HEK293 (cell line): ENCODE data around the gene MMP15.

Experiments
- TCF7L2 ChIP-seq: IDR thresholded peaks from 2 replicates; pipeline ENCODE4 v1.6.1; 2011; ENCODE audit warnings: low read depth, mild to moderate bottlenecking, inconsistent platforms, low read length, moderate library complexity, borderline replicate concordance
- ZBTB7A ChIP-seq: fragments of 450-650 bp; formaldehyde crosslinking; IDR thresholded peaks from 2 replicates; pipeline ENCODE4 v1.5.1; 2016; ENCODE audit warnings: low read depth, missing biosample characterization, missing genetic modification characterization
- ZNF510 ChIP-seq: fragments of 450-650 bp; formaldehyde crosslinking; IDR thresholded peaks from 2 replicates; pipeline ENCODE4 v1.5.1; 2018; ENCODE audit warnings: mild to moderate bottlenecking, missing genetic modification characterization, missing biosample characterization; ENCODE audit not compliant: insufficient replicate concordance
- TF ChIP-seq, protein P1 (sequence below): fragments of 450-650 bp; formaldehyde crosslinking; IDR thresholded peaks from 2 replicates; pipeline ENCODE4 v1.5.1; 2016; ENCODE audit warnings: missing biosample characterization, missing genetic modification characterization
- TF ChIP-seq, protein P2 (sequence below): fragments of 450-650 bp; IDR thresholded peaks from 2 replicates; pipeline ENCODE4 v1.5.1; 2018; ENCODE audit warnings: missing biosample characterization, missing genetic modification characterization
- TF ChIP-seq, protein P3 (sequence below): IDR thresholded peaks from 2 replicates; pipeline ENCODE4 v1.6.1; 2011; ENCODE audit warnings: mild to moderate bottlenecking, low read depth, low read length, borderline replicate concordance

DNA sequence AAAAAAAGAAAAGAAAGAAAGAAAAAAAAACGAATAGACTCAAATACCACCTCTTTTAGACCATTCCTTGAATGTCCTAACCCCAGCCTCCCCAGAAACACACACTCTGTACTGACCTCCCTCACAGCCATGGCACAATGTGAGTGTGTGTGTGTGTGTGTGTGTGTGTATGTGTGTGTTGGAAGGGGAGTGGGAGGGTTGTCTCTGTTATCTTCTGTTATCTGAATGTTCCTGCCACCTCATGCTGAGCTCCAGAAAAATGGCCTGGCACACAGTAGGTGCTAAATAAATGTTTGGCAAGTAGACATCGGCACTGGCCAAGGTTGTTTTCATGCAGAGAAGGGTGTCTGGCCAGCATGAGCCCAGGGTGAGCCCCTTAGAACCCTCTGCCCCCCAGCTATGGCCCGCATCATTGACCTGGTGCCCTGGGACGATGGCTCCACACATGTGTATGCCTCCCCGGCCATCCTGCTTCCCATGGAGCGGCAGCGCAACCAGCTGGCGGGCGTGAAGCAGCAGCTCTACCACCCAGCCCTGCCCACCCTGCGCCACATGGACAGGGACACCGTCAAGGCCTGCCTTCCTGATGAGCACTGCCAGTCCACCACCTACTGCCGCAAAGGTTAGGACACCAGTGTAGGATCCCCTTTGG, 48.0 kb upstream of the MMP15 start:
- TF ChIP-seq, protein P1, sequence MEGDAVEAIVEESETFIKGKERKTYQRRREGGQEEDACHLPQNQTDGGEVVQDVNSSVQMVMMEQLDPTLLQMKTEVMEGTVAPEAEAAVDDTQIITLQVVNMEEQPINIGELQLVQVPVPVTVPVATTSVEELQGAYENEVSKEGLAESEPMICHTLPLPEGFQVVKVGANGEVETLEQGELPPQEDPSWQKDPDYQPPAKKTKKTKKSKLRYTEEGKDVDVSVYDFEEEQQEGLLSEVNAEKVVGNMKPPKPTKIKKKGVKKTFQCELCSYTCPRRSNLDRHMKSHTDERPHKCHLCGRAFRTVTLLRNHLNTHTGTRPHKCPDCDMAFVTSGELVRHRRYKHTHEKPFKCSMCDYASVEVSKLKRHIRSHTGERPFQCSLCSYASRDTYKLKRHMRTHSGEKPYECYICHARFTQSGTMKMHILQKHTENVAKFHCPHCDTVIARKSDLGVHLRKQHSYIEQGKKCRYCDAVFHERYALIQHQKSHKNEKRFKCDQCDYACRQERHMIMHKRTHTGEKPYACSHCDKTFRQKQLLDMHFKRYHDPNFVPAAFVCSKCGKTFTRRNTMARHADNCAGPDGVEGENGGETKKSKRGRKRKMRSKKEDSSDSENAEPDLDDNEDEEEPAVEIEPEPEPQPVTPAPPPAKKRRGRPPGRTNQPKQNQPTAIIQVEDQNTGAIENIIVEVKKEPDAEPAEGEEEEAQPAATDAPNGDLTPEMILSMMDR (tag by site-specific recombination) = no peak
- TF ChIP-seq ZBTB7A (tag by site-specific recombination) (no peak), TCF7L2 (no peak), ZNF510 (tag by site-specific recombination) (no peak)
- TF ChIP-seq, protein P2, sequence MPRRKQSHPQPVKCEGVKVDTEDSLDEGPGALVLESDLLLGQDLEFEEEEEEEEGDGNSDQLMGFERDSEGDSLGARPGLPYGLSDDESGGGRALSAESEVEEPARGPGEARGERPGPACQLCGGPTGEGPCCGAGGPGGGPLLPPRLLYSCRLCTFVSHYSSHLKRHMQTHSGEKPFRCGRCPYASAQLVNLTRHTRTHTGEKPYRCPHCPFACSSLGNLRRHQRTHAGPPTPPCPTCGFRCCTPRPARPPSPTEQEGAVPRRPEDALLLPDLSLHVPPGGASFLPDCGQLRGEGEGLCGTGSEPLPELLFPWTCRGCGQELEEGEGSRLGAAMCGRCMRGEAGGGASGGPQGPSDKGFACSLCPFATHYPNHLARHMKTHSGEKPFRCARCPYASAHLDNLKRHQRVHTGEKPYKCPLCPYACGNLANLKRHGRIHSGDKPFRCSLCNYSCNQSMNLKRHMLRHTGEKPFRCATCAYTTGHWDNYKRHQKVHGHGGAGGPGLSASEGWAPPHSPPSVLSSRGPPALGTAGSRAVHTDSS (tag by site-specific recombination) = no peak
- TF ChIP-seq, protein P3, sequence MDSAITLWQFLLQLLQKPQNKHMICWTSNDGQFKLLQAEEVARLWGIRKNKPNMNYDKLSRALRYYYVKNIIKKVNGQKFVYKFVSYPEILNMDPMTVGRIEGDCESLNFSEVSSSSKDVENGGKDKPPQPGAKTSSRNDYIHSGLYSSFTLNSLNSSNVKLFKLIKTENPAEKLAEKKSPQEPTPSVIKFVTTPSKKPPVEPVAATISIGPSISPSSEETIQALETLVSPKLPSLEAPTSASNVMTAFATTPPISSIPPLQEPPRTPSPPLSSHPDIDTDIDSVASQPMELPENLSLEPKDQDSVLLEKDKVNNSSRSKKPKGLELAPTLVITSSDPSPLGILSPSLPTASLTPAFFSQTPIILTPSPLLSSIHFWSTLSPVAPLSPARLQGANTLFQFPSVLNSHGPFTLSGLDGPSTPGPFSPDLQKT = no peak
